HUES6 (cell line): ENCODE results near the gene CRIP2.
A peak's percentile ranks its signal among the peaks of the same experiment; 100 is the strongest.

Experiments
- H3K27ac ChIP-seq: 2 replicates; pipeline ENCODE4 v1.7.0; 2013; ENCODE audit warnings: low read depth, mild to moderate bottlenecking, low read length, inconsistent platforms
- H3K27me3 ChIP-seq: 2 replicates; pipeline ENCODE4 v1.6.1; 2013; ENCODE audit warnings: low read length; ENCODE audit not compliant: control insufficient read depth, insufficient read depth
- H3K36me3 ChIP-seq: 2 replicates; pipeline ENCODE4 v1.6.1; 2013; ENCODE audit warnings: low read length; ENCODE audit not compliant: control insufficient read depth, insufficient read depth
- H3K4me1 ChIP-seq: 2 replicates; pipeline ENCODE4 v1.6.1; 2013; ENCODE audit warnings: low read length; ENCODE audit not compliant: control insufficient read depth, insufficient read depth
- H3K4me3 ChIP-seq: 2 replicates; pipeline ENCODE4 v1.5.1; 2013; ENCODE audit warnings: low read depth, low read length
- H3K9ac ChIP-seq: one replicate; pipeline ENCODE4 v1.6.1; 2013; ENCODE audit warnings: mild to moderate bottlenecking, low read length
- H3K9me3 ChIP-seq: 2 replicates; pipeline ENCODE4 v1.6.1; 2013; ENCODE audit warnings: low read depth, low read length; ENCODE audit not compliant: control insufficient read depth, insufficient read depth

The CRIP2 gene

GRCh38 chr14:105464501-105464900 is 10.1 kb upstream of the CRIP2 start:
- Histone ChIP-seq H3K36me3 (peaks cover 88% of the 10 kb centered on the region), H3K4me3 (no peak overlapping the region), H3K9me3 (no peaks in the 10 kb centered on the region), H3K27ac (no peak overlapping the region; the same call in 1 of the 2 replicates), H3K27me3 (no peaks in the 10 kb centered on the region), H3K4me1 (peaks cover 14% of the 10 kb centered on the region; the same call in 1 of the 2 replicates), H3K9ac (no peak overlapping the region)

- Histone ChIP-seq H3K4me1 (peaks cover 14% of the 10 kb centered on the region; the same call in 1 of the 2 replicates), H3K9me3 (no peaks in the 10 kb centered on the region), H3K4me3 (no peak overlapping the region), H3K9ac (no peak overlapping the region), H3K36me3 (peaks cover 89% of the 10 kb centered on the region), H3K27ac (peak overlapping the region; percentile 61), H3K27me3 (no peaks in the 10 kb centered on the region)
These were observed 9.2 kb upstream of the CRIP2 start for GRCh38 chr14:105465209-105466031.

- no peak overlapping the region for H3K9ac ChIP-seq
- peaks cover 76% of the 10 kb centered on the region for H3K36me3 ChIP-seq
- peaks cover 17% of the 10 kb centered on the region; the same call in 1 of the 2 replicates for H3K4me1 ChIP-seq
- H3K4me3 ChIP-seq = no peak overlapping the region
- no peaks in the 10 kb centered on the region for H3K9me3 ChIP-seq
- H3K27ac ChIP-seq = no peak overlapping the region; the same call in 1 of the 2 replicates
- H3K27me3 ChIP-seq = no peaks in the 10 kb centered on the region
These were observed 7.9 kb upstream of the CRIP2 start for GRCh38 chr14:105466531-105467248.

GRCh38 chr14:105467249-105467941 is 7.2 kb upstream of the CRIP2 start:
- Histone ChIP-seq H3K36me3 (peaks cover 70% of the 10 kb centered on the region), H3K9me3 (no peaks in the 10 kb centered on the region), H3K9ac (no peak overlapping the region), H3K27ac (no peak overlapping the region), H3K4me1 (peaks cover 17% of the 10 kb centered on the region; the same call in 1 of the 2 replicates), H3K4me3 (no peak overlapping the region), H3K27me3 (no peaks in the 10 kb centered on the region)

GRCh38 chr14:105467942-105468471 is 6.6 kb upstream of the CRIP2 start:
- H3K9me3 ChIP-seq = no peaks in the 10 kb centered on the region
- H3K4me1 ChIP-seq = peaks cover 17% of the 10 kb centered on the region; the same call in 1 of the 2 replicates
- no peak overlapping the region for H3K9ac ChIP-seq
- H3K27ac ChIP-seq = no peak overlapping the region
- H3K36me3 ChIP-seq = peaks cover 64% of the 10 kb centered on the region
- H3K4me3 ChIP-seq = no peak overlapping the region
- no peaks in the 10 kb centered on the region for H3K27me3 ChIP-seq

GRCh38 chr14:105468621-105469241 is 5.9 kb upstream of the CRIP2 start:
- Histone ChIP-seq H3K27ac (no peak overlapping the region), H3K9me3 (no peaks in the 10 kb centered on the region), H3K4me1 (peaks cover 22% of the 10 kb centered on the region), H3K27me3 (no peaks in the 10 kb centered on the region), H3K9ac (no peak overlapping the region), H3K4me3 (no peak overlapping the region), H3K36me3 (peaks cover 56% of the 10 kb centered on the region)

GRCh38 chr14:105469456-105470349 is 4.9 kb upstream of the CRIP2 start:
- H3K27me3 ChIP-seq = peaks cover under 1% of the 10 kb centered on the region; the same call in 1 of the 2 replicates
- H3K4me3 ChIP-seq = no peak overlapping the region
- H3K9ac ChIP-seq = no peak overlapping the region
- H3K27ac ChIP-seq = no peak overlapping the region
- H3K4me1 ChIP-seq = peaks cover 22% of the 10 kb centered on the region
- no peaks in the 10 kb centered on the region for H3K9me3 ChIP-seq
- peaks cover 48% of the 10 kb centered on the region for H3K36me3 ChIP-seq

GRCh38 chr14:105470350-105471296 is 4.0 kb upstream of the CRIP2 start:
- Histone ChIP-seq H3K9me3 (no peaks in the 10 kb centered on the region), H3K4me1 (peaks cover 17% of the 10 kb centered on the region), H3K36me3 (peaks cover 38% of the 10 kb centered on the region), H3K27me3 (peaks cover 10% of the 10 kb centered on the region), H3K9ac (no peak overlapping the region), H3K27ac (no peak overlapping the region; the same call in 1 of the 2 replicates), H3K4me3 (no peak overlapping the region)

- Histone ChIP-seq H3K9ac (no peak overlapping the region), H3K9me3 (no peaks in the 10 kb centered on the region), H3K4me3 (no peak overlapping the region), H3K4me1 (peaks cover 21% of the 10 kb centered on the region), H3K27ac (no peak overlapping the region), H3K27me3 (peaks cover 17% of the 10 kb centered on the region), H3K36me3 (peaks cover 35% of the 10 kb centered on the region)
These were observed 3.3 kb upstream of the CRIP2 start for GRCh38 chr14:105471297-105471821.
